ENCODE measurements around the gene PBXIP1.
A peak's percentile ranks its signal among the peaks of the same experiment; 100 is the strongest.
"Not testable (repeated sequence)": the region's sequence is repeated elsewhere in the genome, so short reads cannot be mapped to it uniquely, and the experiment has no call there.

Gene PBXIP1

DNA sequence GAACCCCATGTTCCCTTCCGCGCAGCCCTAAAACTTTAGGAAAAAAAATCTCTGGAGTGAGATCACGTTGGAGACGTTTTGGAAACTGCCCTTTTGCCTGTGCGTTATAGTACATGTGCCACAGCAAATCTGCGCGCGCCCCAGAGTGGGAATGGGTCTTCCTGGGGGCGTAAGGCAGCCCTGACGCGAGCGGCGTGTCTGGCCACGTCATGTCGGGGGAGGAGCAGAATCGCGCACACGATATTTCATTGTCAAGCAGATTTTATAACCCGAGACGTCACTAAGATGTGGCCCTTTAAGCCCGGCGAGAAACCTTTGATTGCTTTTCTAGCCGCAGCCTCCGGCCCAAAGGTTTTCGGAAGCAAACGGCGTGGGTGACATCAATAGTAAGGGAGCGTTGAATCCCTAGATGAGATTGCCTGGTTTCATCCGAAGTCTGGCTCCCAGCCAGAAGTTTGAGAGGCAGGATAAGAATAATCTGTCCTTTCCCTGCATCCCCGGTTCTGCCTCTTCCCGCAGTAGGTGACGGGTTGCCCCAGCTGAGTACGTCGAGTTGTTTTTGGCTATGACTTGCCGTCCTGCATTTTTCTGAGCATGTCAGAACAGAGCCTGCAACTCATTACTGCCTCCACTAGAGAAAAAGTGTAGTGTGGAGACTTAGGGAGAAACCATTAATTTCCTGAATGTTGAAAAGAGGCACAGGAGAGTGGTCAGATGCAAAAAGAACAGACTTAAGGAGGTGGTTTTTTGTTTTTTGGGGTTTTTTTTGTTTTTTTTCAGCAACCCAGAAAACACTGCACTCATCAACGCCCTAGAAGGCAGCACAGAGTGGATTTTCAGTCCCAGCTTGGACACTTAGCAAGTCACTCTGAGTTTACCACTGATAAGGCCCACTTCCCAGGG lies 18.6 kb downstream of the PBXIP1 start:
- peak; percentile 89 for DNase-seq (ENCODE audit: low read depth)

DNA sequence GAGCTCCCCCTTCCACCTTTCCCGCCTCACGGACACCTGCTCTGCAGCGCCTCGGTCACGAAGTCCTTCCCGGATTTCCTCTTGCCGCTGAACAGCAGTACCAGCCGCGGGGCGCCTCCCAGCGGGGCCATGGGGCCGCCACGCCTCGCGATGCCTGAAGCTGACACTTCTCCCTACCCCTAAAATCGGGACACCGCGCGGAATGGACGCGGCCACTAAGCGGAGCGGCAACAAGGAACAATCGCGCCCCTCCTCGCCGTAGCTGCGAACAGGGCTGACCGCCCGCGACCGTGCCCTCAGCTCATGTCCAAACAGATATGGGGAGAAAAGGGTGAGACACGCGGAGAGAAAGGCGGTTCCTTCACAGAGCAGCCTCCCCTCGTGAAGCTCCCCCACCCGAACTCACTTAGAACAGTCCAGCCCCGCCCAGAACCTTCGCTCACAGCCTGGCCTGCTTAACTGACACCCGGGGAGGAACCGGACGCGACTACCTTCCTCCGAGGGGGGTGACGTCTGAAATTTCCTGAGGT lies 19.3 kb downstream of the PBXIP1 start, which contains the start of gene PMVK:
PMVK (minus strand) TSS at position 165 of the 530 bp plus-strand sequence; CDS start at position 131, 34 bp downstream.
- DNase-seq (ENCODE audit: low read depth), result peak; percentile 94

DNA sequence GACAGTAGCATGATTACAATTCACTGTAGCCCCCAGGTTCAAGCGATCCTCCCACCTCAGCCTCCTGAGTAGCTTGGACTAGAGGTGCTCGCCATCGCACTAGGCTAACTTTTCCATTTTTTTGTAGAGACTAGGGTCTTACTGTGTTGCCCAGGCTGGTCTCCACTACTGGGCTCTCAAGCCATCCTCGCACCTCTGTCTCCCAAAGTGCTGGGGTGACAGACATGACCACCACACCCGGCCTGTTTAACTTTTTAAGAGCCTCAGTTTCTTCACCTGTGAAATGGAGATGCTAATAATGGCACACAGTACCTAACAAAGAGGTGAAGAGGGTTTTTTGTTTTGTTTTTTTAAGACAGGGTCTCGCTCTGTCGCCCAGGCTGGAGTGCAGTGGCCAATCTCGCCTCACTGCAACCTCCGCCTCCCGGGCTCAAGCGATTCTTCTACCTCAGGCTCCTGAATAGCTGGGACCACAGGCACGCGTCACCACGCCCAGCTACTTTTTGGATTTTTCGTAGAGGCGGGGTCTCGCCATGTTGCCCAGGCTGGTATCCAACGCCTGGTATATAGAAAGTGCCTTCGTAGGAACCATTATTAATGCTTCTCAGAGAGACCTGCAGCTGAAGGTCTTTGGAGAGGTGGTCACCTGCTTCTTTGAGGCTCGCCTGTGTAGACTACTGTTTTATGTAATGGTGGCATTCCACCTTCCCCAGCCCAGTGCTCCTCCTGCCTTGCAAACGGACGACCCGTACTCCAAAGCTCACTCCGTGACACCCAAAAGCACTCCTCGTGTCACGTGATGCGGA lies 19.9 kb downstream of the PBXIP1 start:
- no peak for DNase-seq (ENCODE audit: low read depth)

DNA sequence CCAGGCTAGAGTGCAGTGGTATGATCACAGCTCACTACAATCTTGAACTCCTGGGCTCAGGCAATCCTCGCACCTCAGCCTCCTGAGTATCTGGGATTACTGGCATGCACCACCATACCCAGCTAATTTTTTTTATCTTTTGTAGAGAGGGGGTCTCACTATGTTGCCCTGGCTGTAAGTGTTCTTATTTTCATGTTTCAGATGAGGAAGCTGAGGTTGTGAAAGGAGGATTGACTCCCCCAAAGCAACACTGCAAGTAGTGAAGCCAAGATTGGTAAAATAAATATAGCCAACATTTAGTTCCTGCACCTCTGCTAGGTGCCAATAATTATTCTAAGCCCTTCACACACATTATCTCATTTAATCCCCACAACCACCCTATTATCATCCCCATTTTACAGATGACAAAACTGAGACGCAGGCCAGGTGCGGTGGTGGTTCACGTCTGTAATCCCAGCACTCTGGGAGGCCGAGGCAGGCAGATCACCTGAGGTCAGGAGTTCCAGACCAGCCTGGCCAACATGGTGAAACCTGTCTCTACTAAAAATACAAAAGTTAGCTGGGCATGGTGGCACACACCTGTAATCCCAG lies 21.4 kb downstream of the PBXIP1 start:
- no peak for DNase-seq (ENCODE audit: low read depth)

DNA sequence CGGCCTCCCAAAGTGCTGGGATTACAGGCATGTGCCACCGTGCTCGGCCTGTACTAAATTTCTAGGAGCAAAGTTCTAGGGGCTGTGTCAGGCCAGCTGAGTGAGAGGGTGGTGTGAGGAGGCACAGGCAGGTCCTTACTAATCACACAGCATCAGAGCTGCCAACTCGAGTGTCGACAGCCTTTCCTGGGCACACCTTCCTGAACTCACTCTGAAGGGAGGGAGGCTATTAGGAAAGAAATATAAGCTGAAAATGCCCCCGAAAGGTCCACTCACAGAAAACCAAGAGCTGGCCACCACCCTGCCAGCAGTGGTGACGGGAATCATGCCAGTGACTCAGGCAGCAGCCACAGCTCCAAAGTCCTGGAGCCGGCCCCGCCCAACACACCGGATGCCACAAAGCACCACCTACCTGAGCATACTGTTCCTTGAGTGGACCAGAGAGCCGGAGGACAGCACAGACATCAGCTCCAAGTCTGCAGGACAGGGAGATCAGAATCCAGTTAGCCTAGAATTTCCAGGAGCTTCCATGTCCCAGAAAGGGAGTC lies 23.9 kb downstream of the PBXIP1 start:
- DNase-seq (ENCODE audit: low read depth), result no peak

DNA sequence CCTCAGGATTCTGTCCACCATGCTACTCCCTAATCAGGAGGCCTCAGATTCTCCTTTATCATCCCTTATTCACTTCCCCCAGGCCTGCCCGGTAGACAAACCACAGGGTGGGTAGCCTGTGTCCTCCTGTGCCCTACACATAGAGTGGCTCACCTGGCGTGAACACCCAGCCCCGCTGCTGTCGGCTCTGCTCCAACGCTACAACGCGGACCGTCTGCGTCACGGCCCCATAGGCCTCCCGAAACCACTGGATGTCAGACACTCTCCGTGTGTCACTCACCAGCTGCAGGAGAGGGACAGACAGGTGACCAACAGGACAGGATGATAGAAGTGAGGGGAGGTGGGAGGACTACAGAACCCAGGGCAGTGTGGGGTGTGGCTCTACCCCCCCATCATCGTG lies 29.7 kb downstream of the PBXIP1 start:
- DNase-seq (ENCODE audit: low read depth), result no peak

DNA sequence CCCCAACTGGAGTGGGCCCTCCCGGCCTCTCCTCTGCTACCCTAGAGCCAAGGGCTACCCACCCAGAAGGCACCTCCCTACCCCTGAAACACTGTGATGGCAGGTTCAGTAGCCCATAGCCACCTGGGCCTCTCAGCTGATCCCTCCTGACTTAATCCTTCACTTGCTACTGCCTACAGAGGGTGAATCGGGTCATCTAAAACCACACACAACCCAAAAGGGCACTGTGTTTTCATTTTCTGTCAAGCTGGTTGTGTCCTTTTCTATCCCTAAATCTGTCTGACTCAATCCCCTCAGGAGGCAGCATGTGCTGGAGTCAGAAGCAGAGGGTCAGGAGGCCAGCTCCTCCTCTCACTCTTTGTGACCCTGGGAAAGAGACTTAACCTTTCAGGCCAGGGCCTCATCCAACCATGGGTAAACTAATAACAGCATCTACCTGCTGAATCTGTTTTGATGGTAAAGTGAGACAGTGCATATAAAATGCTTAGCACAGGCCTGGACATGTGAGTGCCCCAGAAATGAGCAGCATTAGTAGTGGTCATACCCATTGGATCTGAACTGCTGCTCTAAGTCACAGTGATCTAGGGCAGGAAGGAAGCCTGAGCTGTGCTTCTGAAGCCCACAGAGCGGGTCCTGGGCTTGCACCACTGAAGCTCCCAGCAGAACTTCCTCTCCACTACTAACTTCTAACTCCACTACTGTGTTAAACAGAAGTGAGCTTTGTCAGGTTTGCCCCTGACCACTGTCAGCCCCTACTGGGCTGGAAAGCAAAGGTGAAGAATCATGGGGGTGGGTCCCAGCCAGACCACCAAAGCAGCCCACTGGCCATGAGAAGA lies 30.3 kb downstream of the PBXIP1 start:
- DNase-seq (ENCODE audit: low read depth), result no peak

DNA sequence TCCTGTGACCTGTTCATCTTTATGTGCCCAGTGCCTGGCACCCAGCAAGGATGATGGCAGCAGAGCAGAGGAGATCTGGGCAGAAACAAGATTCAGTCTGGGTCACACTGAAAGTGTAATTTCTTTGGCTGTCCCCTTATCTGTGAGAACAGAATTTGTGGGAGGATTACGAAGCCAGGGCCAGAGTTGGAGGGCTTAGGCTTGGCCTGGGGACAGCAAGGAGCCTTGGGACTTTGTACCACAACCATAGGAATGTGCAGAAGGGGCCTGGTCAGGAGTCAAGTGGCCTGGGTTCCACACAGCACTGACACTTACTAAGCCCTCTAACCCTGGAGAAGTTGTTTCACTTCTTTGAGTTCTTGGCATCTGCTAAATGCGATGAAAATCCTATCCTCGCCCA lies 32.2 kb downstream of the PBXIP1 start:
- DNase-seq (ENCODE audit: low read depth), result no peak

DNA sequence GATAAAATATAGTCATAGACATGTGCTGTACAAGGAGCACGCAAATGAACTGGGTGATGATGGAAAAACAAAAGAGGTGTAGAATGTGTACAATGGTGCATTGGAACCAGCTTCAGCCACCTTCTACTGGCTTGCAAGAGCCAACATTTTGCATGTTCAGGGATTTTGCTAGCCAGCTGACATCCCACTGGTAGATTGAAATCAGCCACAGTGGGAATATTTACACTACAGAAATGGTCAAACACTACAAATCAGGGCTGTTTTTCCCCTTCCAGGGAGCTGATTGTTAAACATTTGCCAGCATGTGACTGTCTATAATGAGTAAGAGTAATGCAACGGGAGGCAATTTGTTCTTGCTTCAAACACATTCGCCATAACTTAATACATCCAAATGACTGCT lies 42.6 kb downstream of the PBXIP1 start:
- no peak for DNase-seq (ENCODE audit: low read depth)

DNA sequence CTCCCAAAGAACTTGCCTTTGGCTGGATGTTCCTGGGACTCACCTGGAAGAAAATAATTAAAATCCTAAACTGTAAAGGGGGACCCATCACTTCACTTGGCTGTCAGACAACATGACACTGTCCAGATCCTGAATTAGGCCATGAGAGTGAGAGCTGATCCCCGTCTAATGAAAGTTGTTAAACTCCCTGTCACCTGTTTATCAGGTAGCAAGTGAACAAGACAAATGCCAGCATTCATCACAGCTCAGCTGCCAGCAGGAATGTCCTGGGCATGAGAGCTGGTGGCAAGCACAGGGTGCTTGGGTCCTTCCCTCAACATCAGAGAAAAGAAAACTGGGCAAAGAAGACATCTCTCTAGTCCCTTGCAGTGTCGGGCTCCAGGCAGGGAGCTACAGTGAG lies 43.1 kb downstream of the PBXIP1 start:
- no peak for DNase-seq (ENCODE audit: low read depth)

DNA sequence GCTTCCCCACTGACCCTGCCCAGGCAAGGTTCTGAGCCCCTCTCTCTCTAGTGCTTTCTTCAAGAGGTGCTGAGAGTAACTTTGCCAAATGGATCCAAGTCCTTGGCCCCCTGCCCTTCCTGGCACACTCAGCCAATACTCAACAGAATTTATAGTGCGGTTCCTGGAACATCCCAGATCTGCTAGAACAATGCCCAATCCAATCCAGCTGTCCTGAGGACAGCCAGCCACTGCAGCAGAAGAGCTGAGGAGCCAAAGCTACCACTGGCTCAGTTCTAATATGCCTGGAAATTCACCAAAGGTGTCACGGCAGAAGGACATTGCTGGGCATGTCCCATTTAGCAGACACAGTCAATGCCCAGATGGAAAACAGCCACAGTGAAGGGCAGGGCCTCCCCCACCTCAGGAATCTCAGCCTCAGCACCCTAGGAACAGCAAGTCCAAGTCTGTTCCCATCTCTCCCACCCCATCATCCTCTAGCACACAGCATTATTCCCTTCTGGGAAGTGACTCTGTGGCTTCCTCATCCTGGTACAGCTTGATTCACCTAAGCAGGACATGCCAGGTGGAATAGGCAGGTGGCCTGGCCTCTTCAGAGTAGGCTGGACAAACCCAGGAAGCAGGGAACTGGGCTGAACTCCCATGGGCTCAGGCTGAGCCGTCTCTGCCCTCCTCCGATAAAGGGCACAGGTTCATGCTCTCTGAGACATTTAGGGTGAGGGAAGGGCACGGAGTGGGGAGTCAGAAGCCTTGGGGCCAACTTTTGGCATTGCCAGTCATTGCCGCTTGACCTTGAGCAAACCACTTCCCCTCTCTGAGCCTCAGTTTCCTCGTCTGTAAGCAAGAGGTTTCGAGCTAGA lies 44.0 kb downstream of the PBXIP1 start:
- DNase-seq (ENCODE audit: low read depth), result no peak

DNA sequence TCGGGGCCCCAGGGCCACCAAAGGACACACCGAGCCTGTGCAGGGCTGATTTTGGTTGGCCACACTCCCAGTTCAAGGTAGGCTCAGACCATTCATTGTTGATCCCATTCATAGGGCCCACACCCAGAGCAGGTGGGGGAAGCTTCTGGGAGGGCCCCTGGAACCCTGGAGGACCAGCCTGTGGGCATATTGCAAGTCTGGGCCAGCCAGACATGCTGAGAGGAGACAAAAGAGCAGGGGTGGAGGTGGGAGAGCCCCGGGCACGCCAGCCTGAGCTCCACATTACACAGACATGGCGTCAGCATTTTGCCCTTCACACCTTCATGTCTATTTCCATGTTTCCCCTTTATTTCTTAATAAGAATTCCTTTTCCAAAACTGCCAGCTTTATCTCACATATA lies 45.0 kb downstream of the PBXIP1 start:
- no peak for DNase-seq (ENCODE audit: low read depth)

DNA sequence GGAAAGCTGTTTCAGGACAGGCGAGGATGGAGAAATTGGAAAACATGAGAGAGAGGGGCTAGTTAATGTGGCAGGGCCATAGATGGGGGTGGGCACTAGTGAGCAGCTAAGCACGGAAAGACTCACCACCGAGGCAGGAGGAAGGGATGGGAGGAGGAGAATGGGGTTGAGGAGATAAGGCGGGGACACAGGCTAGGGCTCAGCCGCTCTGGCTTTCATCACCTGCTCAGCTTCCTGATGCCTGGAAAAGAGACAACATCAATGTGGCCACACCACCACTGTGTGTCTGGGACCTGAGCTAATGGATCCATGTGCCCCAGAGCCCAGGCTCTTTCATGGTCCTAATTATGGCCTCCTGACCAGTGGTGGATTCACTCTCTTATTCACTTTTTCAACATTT lies 47.0 kb downstream of the PBXIP1 start:
- no peak for DNase-seq (ENCODE audit: low read depth)

DNA sequence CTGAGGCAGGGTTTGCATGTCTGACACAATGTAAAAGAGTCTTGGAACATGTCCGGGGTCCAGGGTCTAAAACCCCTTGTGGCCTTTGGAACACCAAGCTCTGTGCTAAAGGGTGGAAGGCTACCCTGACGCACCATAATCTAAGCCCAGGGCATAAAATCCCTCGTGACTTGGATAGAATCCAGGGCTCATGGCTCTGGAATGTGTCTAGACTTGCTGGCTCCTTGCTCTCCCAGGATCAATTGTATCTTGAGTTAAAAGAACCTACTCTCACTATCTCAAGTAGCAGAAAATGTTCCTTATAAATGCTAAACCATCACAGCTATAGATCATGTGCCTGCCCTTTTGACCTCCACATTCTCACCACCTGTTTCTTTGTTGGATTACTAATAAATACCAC lies 47.8 kb downstream of the PBXIP1 start:
- not testable (repeated sequence) for DNase-seq (ENCODE audit: low read depth)

DNA sequence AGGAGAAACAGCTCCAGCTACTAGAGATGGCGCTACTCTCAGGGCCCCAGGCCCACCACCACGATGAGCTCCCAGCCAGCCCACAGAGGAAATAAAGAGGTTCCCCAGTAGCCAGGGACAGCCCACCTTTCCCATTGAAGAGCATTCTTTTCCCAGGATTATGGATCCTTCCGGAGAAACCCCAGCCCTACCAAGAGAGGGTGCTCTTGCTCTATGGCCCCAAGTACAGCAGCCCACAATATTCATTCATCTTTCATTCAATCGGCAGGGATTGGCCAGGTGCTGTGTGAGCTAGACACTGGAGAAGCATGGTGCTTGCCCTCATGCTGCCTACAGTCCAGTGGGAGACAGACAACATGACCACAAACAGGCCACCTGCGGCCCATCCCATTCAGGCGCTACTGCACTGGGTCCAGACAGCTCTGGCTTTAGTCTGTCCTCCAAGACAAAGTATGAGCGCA lies 49.2 kb downstream of the PBXIP1 start:
- DNase-seq (ENCODE audit: low read depth), result no peak

DNA sequence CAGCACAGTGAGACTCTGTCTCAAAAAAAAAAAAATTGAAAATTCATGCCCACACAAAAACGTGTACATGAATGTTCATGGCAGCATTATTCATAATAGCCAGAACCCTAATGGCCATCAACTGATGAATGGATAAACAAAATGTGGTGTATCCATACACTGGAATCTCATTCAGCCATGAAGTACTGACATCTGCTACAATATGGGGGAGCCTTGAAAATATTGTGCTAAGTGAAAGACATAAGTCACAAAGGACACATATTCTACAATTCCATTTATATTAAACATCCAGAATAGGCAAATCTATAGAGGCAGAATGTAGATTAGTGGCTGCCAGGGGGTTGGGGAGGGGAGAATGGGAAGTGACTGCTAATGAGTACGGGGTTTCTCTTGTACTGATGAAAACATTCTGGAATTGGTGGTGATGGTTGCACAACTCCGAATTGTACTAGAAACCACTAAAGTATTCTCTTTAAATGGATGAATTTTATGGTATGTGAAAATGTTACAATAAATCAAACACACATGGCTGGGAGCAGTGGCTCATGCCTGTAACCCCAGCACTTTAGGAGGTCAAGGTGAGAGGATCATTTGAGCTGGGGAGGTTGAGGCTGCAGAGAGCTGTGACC lies 52.8 kb downstream of the PBXIP1 start:
- DNase-seq (ENCODE audit: low read depth), result no peak

DNA sequence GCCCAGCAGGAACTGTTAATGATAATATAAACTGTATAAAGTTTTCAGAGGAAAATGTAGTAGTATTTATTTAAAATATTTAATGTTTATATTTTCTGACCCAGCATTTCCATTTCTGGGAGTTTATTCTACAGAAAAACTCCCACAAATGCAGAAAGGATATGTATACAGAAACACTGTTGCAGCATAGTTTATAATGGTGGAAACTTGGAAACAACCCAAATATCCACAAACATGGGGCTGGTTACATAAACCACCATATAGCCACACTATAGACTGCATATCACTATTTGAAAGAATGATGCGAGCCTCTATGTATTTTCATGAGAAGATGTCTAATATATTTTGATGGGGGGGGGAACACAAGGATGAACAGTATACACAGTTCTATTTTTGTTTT lies 54.3 kb downstream of the PBXIP1 start:
- DNase-seq (ENCODE audit: low read depth), result no peak

DNA sequence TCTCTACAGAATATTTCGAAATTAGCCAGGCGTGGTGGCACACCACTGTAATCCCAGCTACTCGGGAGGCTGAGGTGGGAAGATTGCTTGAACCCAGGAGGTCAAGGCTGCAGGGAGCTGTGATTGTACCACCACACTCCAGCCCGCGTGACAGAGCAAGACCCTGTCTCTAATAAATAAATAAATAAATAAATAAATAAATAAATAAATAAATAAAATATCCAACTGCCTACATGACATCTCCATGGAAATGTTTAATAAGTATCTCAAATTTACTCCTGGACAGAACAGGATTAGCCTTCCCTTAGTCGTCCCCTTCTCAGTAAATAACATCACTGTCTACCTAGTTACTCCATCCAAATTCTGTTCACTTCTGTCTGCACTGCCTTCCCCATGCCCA lies 56.9 kb downstream of the PBXIP1 start:
- DNase-seq (ENCODE audit: low read depth), result no peak

DNA sequence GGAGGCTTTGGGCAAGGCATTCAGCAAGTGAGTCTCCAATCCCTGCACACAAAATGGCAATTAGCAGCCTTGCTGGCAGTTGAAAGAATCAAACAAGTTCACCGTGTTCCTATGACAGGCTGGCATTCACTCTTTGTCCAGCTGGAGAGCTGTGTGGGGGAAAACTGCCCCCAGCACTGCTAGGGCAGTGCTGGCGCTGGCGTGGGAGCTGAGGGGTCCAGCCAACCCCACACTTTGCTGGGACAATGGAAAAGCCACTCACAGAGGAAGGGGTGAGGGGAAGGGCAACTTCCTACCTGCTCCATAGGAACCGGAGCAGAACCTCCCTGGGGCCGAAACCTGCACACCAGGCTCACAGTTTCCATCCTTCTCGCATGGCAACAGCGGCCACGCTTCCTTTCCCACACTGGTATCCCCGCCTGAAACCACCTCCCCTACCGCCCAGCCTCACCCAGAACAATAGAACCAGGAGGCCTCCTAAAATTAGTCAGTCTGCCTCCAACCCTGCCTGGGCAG lies 59.1 kb downstream of the PBXIP1 start:
- no peak for DNase-seq (ENCODE audit: low read depth)

Measured in GM04504 (cell line).